ENCODE data around the gene STXBP6. TPM values are rescaled to one million over a fixed set of nuclear protein-coding genes. Genes with fewer than 3 reads are reported as not detected.

STXBP6 gene
- total RNA-seq, 1 experiment from 2014 or later = 12.3 TPM

DNA sequence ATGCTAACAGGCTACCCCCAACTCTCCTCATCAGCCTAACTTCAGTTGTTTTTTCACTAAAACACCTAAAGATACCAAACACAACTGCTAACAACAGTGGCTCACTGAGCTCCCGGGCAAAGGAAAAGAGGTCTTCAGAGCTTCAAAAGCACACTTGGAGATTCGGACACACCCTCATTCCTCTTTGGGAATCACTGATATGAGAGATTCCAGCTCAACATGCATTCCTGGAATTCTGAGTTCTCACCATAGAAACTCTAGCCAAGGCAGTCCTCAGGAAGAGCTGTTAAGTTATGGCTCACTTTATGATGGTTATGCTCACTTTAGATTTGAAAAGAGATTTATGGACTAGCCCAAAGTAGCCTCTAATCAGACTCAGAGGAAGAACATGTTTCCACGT lies 40.1 kb downstream of the STXBP6 start:
- TF ChIP-seq EZH2 (IDR thresholded peaks at IDR 0.05; ENCODE audit: low read depth) (no peak), CTCF (conservative IDR thresholded peaks at IDR 0.05) (no peak)
- intact Hi-C loops (cut with micrococcal nuclease; ENCODE audit: unreplicated experiment) = loop anchor here (5.0 kb wide), 1 partner anchor 122 kb away; no protein-coding TSS in a partner anchor
- Histone ChIP-seq H3F3A (ENCODE audit: insufficient read depth, low read depth) (no peaks in the 10 kb centered on the region), H3K27me3 (ENCODE audit: insufficient read depth, low read depth) (no peaks in the 10 kb centered on the region), H4K20me1 (ENCODE audit: insufficient read depth) (no peaks in the 10 kb centered on the region), H3K9me3 (ENCODE audit: insufficient read depth, low read depth) (no peaks in the 10 kb centered on the region), H3K4me3 (no peak overlapping the region), H2AFZ (no peak overlapping the region), H3K4me2 (no peak overlapping the region), H3K27ac (no peak overlapping the region), H3K79me2 (ENCODE audit: low read depth) (no peaks in the 10 kb centered on the region), H3K9me2 (ENCODE audit: insufficient read depth) (no peaks in the 10 kb centered on the region), H3K4me1 (replicated peaks; ENCODE audit: insufficient read depth) (no peaks in the 10 kb centered on the region), H3K36me3 (ENCODE audit: low read depth) (no peaks in the 10 kb centered on the region)
- ChIA-PET CTCF (interaction anchor here (0.6 kb wide), 1 partner anchor 36 kb away, joined by 3 read pairs; no protein-coding TSS in a partner anchor), POLR2A (ENCODE audit: unreplicated experiment) (interaction anchor here (0.5 kb wide), 2 partner anchors 15 to 19 kb away, joined by 5 to 7 read pairs; no protein-coding TSS in a partner anchor)
- DNase-seq = no peak
- no TSS peak for BruUV-seq (replicated peaks)

- Histone ChIP-seq H3F3A (ENCODE audit: insufficient read depth, low read depth) (no peaks in the 10 kb centered on the region), H2AFZ (no peak overlapping the region), H3K27ac (no peak overlapping the region), H3K36me3 (ENCODE audit: low read depth) (no peaks in the 10 kb centered on the region), H3K9me2 (ENCODE audit: insufficient read depth) (no peaks in the 10 kb centered on the region), H4K20me1 (ENCODE audit: insufficient read depth) (no peaks in the 10 kb centered on the region), H3K9me3 (ENCODE audit: insufficient read depth, low read depth) (no peaks in the 10 kb centered on the region), H3K4me2 (no peak overlapping the region), H3K27me3 (ENCODE audit: insufficient read depth, low read depth) (no peaks in the 10 kb centered on the region), H3K4me1 (replicated peaks; ENCODE audit: insufficient read depth) (no peaks in the 10 kb centered on the region), H3K4me3 (no peak overlapping the region), H3K79me2 (ENCODE audit: low read depth) (no peaks in the 10 kb centered on the region)
- no peak for DNase-seq
- intact Hi-C loops (cut with micrococcal nuclease; ENCODE audit: unreplicated experiment) = loop anchor here (1.0 to 5.0 kb wide), 2 partner anchors 26 to 124 kb away; no protein-coding TSS in a partner anchor
- CTCF ChIA-PET = interaction anchor here (1.6 kb wide), 1 partner anchor 201 kb away, joined by 4 read pairs; no protein-coding TSS in a partner anchor
- no TSS peak for BruUV-seq (replicated peaks)
- POLR2A ChIA-PET (ENCODE audit: unreplicated experiment) = no interaction called here
- TF ChIP-seq EZH2 (IDR thresholded peaks at IDR 0.05; ENCODE audit: low read depth) (no peak), CTCF (conservative IDR thresholded peaks at IDR 0.05) (no peak)
Measured at GRCh38 chr14:25007832-25008231, 42.1 kb downstream of the STXBP6 start.

GRCh38 chr14:25006961-25007795 lies 42.8 kb downstream of the STXBP6 start:
- Histone ChIP-seq H3K27me3 (ENCODE audit: insufficient read depth, low read depth) (no peaks in the 10 kb centered on the region), H3K9me2 (ENCODE audit: insufficient read depth) (no peaks in the 10 kb centered on the region), H3K27ac (no peak overlapping the region), H2AFZ (no peak overlapping the region), H3K9me3 (ENCODE audit: insufficient read depth, low read depth) (no peaks in the 10 kb centered on the region), H3K79me2 (ENCODE audit: low read depth) (no peaks in the 10 kb centered on the region), H3K4me1 (replicated peaks; ENCODE audit: insufficient read depth) (no peaks in the 10 kb centered on the region), H3F3A (ENCODE audit: insufficient read depth, low read depth) (no peaks in the 10 kb centered on the region), H4K20me1 (ENCODE audit: insufficient read depth) (no peaks in the 10 kb centered on the region), H3K4me2 (no peak overlapping the region), H3K36me3 (ENCODE audit: low read depth) (no peaks in the 10 kb centered on the region), H3K4me3 (no peak overlapping the region)
- TF ChIP-seq EZH2 (IDR thresholded peaks at IDR 0.05; ENCODE audit: low read depth) (no peak), CTCF (conservative IDR thresholded peaks at IDR 0.05) (no peak)
- BruUV-seq (replicated peaks) = no TSS peak
- ChIA-PET POLR2A (ENCODE audit: unreplicated experiment) (interaction anchor here (0.7 kb wide), 1 partner anchor 41 kb away, joined by 3 read pairs; no protein-coding TSS in a partner anchor), CTCF (interaction anchor here (0.6 to 1.6 kb wide), 2 partner anchors 17 to 201 kb away, joined by 3 to 4 read pairs; no protein-coding TSS in a partner anchor)
- peak; percentile 21 to 82 for DNase-seq
- intact Hi-C loops (cut with micrococcal nuclease; ENCODE audit: unreplicated experiment) = loop anchor here (1.0 to 5.0 kb wide), 2 partner anchors 25 to 125 kb away; no protein-coding TSS in a partner anchor

Measured in PC-9 (cell line).